Measurements from ENCODE around the gene MANSC4.

DNA sequence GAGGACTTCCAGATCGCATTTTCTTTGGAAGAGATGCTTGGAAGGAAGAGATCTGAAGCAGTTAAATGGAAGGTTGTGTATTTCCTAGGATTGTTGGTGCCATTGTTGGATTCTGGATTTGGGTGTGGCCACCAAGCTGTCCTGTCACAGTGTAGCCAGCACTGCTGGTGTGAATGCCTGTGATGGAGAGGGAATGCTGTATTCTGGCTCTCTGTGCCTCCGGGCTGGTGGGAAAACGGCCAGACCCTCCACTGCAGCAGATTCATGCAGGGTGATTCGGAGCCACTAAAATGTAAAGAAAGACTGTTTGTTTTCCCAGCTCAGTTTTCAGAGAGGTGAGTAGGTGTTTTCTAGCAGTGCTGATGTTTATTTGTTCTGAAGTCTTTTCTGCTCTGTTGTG, 30.7 kb upstream of the MANSC4 start:
- TF ChIP-seq, protein P1, sequence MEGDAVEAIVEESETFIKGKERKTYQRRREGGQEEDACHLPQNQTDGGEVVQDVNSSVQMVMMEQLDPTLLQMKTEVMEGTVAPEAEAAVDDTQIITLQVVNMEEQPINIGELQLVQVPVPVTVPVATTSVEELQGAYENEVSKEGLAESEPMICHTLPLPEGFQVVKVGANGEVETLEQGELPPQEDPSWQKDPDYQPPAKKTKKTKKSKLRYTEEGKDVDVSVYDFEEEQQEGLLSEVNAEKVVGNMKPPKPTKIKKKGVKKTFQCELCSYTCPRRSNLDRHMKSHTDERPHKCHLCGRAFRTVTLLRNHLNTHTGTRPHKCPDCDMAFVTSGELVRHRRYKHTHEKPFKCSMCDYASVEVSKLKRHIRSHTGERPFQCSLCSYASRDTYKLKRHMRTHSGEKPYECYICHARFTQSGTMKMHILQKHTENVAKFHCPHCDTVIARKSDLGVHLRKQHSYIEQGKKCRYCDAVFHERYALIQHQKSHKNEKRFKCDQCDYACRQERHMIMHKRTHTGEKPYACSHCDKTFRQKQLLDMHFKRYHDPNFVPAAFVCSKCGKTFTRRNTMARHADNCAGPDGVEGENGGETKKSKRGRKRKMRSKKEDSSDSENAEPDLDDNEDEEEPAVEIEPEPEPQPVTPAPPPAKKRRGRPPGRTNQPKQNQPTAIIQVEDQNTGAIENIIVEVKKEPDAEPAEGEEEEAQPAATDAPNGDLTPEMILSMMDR (IDR thresholded peaks at IDR 0.05; ENCODE audit: low read depth, low read length, missing input control), result no peak
- TF ChIP-seq HNF4G (IDR thresholded peaks at IDR 0.05), result no peak
- TF ChIP-seq, protein P2, sequence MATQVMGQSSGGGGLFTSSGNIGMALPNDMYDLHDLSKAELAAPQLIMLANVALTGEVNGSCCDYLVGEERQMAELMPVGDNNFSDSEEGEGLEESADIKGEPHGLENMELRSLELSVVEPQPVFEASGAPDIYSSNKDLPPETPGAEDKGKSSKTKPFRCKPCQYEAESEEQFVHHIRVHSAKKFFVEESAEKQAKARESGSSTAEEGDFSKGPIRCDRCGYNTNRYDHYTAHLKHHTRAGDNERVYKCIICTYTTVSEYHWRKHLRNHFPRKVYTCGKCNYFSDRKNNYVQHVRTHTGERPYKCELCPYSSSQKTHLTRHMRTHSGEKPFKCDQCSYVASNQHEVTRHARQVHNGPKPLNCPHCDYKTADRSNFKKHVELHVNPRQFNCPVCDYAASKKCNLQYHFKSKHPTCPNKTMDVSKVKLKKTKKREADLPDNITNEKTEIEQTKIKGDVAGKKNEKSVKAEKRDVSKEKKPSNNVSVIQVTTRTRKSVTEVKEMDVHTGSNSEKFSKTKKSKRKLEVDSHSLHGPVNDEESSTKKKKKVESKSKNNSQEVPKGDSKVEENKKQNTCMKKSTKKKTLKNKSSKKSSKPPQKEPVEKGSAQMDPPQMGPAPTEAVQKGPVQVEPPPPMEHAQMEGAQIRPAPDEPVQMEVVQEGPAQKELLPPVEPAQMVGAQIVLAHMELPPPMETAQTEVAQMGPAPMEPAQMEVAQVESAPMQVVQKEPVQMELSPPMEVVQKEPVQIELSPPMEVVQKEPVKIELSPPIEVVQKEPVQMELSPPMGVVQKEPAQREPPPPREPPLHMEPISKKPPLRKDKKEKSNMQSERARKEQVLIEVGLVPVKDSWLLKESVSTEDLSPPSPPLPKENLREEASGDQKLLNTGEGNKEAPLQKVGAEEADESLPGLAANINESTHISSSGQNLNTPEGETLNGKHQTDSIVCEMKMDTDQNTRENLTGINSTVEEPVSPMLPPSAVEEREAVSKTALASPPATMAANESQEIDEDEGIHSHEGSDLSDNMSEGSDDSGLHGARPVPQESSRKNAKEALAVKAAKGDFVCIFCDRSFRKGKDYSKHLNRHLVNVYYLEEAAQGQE (IDR thresholded peaks at IDR 0.05), result no peak
- no peak for TF ChIP-seq GABPA (IDR thresholded peaks at IDR 0.05 in 1 of 2, conservative IDR thresholded peaks at IDR 0.05 in 1 of 2)
- no peak for TF ChIP-seq RXRA (IDR thresholded peaks at IDR 0.05)
- no peak for TF ChIP-seq NR2F2 (IDR thresholded peaks at IDR 0.05)
